Measurements from ENCODE around the gene C1QTNF9B. TPM values are rescaled to one million over a fixed set of nuclear protein-coding genes. Genes with fewer than 3 reads are reported as not detected.

C1QTNF9B gene
- total and polyA plus RNA-seq, 2 experiments from 2014 or later = 0.27 to 0.28 TPM

DNA sequence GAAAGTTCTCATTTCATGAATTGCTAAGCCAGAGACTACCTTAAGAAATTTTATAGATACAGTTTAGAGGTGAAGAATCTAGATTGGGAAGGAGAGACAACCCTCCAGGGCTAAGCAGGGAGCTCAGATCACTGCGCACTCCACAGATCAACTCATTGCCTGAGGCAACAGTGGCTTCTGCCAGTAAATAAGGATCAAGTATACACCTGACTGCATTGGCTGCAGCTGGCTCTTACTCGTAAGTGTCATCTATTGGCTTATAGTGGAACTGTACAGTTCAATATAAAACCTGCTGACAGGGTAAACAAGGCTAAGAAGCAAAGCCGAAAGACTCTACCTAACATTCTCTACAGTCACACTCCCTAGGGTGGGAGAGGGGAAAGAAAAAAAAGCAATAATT, 18.0 kb upstream of the C1QTNF9B start:
- Mint-ChIP-seq H3K9me3 (no peaks in the 10 kb centered on the region), H3K27ac (no peak overlapping the region), H3K4me1 (peaks cover 22% of the 10 kb centered on the region), H3K4me3 (no peak overlapping the region), H3K36me3 (ENCODE audit: low read depth) (no peaks in the 10 kb centered on the region), H3K27me3 (ENCODE audit: insufficient read depth, low read depth, poor library complexity) (no peaks in the 10 kb centered on the region)
- Histone ChIP-seq H3F3A (replicated peaks; ENCODE audit: low read depth) (no peaks in the 10 kb centered on the region), H3K4me2 (no peak overlapping the region), H3K9me2 (ENCODE audit: insufficient read depth) (no peaks in the 10 kb centered on the region), H3K27ac (ENCODE audit: low read depth) (no peak overlapping the region), H2AFZ (no peak overlapping the region), H3K27me3 (ENCODE audit: insufficient read depth) (no peaks in the 10 kb centered on the region), H4K20me1 (replicated peaks; ENCODE audit: insufficient read depth) (no peaks in the 10 kb centered on the region), H3K79me2 (replicated peaks; ENCODE audit: insufficient read depth) (no peaks in the 10 kb centered on the region), H3K4me3 (no peak overlapping the region), H3K36me3 (ENCODE audit: insufficient read depth) (no peaks in the 10 kb centered on the region), H3K4me1 (ENCODE audit: insufficient read depth) (peaks cover 13% of the 10 kb centered on the region)
- ATAC-seq (no peak), DNase-seq (ENCODE audit: low spot score) (no peak)
- TF ChIP-seq ZNF114 (CRISPR knock-in tag; IDR thresholded peaks at IDR 0.05) = no peak
- no peak for TF ChIP-seq JUNB (IDR thresholded peaks at IDR 0.05; ENCODE audit: unreplicated experiment)
- TF ChIP-seq, protein P1, sequence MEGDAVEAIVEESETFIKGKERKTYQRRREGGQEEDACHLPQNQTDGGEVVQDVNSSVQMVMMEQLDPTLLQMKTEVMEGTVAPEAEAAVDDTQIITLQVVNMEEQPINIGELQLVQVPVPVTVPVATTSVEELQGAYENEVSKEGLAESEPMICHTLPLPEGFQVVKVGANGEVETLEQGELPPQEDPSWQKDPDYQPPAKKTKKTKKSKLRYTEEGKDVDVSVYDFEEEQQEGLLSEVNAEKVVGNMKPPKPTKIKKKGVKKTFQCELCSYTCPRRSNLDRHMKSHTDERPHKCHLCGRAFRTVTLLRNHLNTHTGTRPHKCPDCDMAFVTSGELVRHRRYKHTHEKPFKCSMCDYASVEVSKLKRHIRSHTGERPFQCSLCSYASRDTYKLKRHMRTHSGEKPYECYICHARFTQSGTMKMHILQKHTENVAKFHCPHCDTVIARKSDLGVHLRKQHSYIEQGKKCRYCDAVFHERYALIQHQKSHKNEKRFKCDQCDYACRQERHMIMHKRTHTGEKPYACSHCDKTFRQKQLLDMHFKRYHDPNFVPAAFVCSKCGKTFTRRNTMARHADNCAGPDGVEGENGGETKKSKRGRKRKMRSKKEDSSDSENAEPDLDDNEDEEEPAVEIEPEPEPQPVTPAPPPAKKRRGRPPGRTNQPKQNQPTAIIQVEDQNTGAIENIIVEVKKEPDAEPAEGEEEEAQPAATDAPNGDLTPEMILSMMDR (conservative IDR thresholded peaks at IDR 0.05; ENCODE audit: low read depth in 2 of 2) = no peak
- no peak for TF ChIP-seq STAT1 (IDR thresholded peaks at IDR 0.05; ENCODE audit: unreplicated experiment)
- TF ChIP-seq ETS1 (IDR thresholded peaks at IDR 0.05) = no peak
- no peak for TF ChIP-seq REST (IDR thresholded peaks at IDR 0.05; ENCODE audit: unreplicated experiment)
- TF ChIP-seq POLR2AphosphoS5 (IDR thresholded peaks at IDR 0.05; ENCODE audit: low read depth) = no peak
- no peak for TF ChIP-seq NANOG (IDR thresholded peaks at IDR 0.05; ENCODE audit: borderline replicate concordance)
- TF ChIP-seq CREB1 (CRISPR knock-in tag; IDR thresholded peaks at IDR 0.05; ENCODE audit: low read depth) = no peak
- TF ChIP-seq ZNF331 (CRISPR knock-in tag; IDR thresholded peaks at IDR 0.05; ENCODE audit: low read depth) = no peak
- no peak for TF ChIP-seq EZH2phosphoT487 (IDR thresholded peaks at IDR 0.05; ENCODE audit: unreplicated experiment)
- no peak for TF ChIP-seq EZH2 (IDR thresholded peaks at IDR 0.05; ENCODE audit: low read depth, unreplicated experiment)
- no peak for TF ChIP-seq ZNF462 (CRISPR knock-in tag; IDR thresholded peaks at IDR 0.05)

All from GM23338 (cell line).